KMS-11 (cell line): ENCODE data around the gene P2RY14.

ENCODE experiments used
- H2AFZ ChIP-seq: fragments of 200-600 bp; sonication (generic); 2 replicates; pipeline ENCODE4 v1.6.1; 2016; ENCODE audit warnings: antibody characterized with exemption, mixed run types, low read depth
- H3K27ac ChIP-seq: fragments of 200-600 bp; sonication (generic); 2 replicates; pipeline ENCODE4 v1.6.1; 2016; ENCODE audit warnings: mild to moderate bottlenecking, mixed run types
- H3K27me3 ChIP-seq: fragments of 200-600 bp; sonication (generic); 2 replicates; pipeline ENCODE4 v1.6.1; 2017; ENCODE audit warnings: mild to moderate bottlenecking, low read depth, mixed run types, moderate library complexity; ENCODE audit not compliant: insufficient read depth
- H3K36me3 ChIP-seq: fragments of 200-600 bp; sonication (generic); 2 replicates; pipeline ENCODE4 v1.6.1; 2017; ENCODE audit warnings: mild to moderate bottlenecking, mixed run types; ENCODE audit not compliant: insufficient read depth
- H3K4me1 ChIP-seq: fragments of 200-600 bp; sonication (generic); 2 replicates; pipeline ENCODE4 v1.6.1; 2016; ENCODE audit warnings: mild to moderate bottlenecking, low read depth, mixed run types; ENCODE audit not compliant: poor library complexity, severe bottlenecking
- H3K4me2 ChIP-seq: fragments of 200-600 bp; sonication (generic); 2 replicates; pipeline ENCODE4 v1.7.0; 2016; ENCODE audit warnings: mild to moderate bottlenecking, mixed run types
- H3K4me3 ChIP-seq: fragments of 200-600 bp; sonication (generic); IDR thresholded peaks from 2 replicates; pipeline ENCODE4 v1.6.1; 2017; ENCODE audit warnings: low read depth, low read length, mixed read lengths; ENCODE audit not compliant: insufficient read depth
- H3K79me2 ChIP-seq: fragments of 200-600 bp; sonication (generic); 2 replicates; pipeline ENCODE4 v1.6.1; 2016; ENCODE audit warnings: low read depth, mixed run types; ENCODE audit not compliant: insufficient read depth
- H3K9ac ChIP-seq: fragments of 200-600 bp; sonication (generic); 2 replicates; pipeline ENCODE4 v1.6.1; 2016; ENCODE audit warnings: mild to moderate bottlenecking, mixed run types
- H4K20me1 ChIP-seq: fragments of 200-600 bp; sonication (generic); 2 replicates; pipeline ENCODE4 v1.6.1; 2016; ENCODE audit warnings: mild to moderate bottlenecking, mixed run types; ENCODE audit not compliant: insufficient read depth
- CTCF ChIP-seq: fragments of 200-600 bp; sonication (generic); conservative IDR thresholded peaks from 2 replicates; pipeline ENCODE4 v1.6.1; 2017; ENCODE audit warnings: low read depth, mild to moderate bottlenecking, antibody characterized with exemption, low read length, moderate library complexity, mixed read lengths

Gene P2RY14

GRCh38 chr3:151200586-151200985 lies 77.8 kb downstream of the P2RY14 start:
- H3K4me3 ChIP-seq: no peak overlapping the region
- H3K4me1 ChIP-seq: peaks cover 53% of the 10 kb centered on the region

GRCh38 chr3:151199554-151200438 lies 78.5 kb downstream of the P2RY14 start:
- H3K9ac ChIP-seq: no peak overlapping the region
- no peak overlapping the region; the same call in 1 of the 2 replicates for H3K4me2 ChIP-seq
- H3K79me2 ChIP-seq: no peaks in the 10 kb centered on the region
- peaks cover 45% of the 10 kb centered on the region for H3K4me1 ChIP-seq
- no peak overlapping the region for H2AFZ ChIP-seq
- no peak overlapping the region for H3K27ac ChIP-seq
- H3K36me3 ChIP-seq: no peaks in the 10 kb centered on the region
- H3K4me3 ChIP-seq: no peak overlapping the region
- H4K20me1 ChIP-seq: no peaks in the 10 kb centered on the region
- H3K27me3 ChIP-seq: no peaks in the 10 kb centered on the region
- TF ChIP-seq CTCF: no peak

More at GRCh38 chr3:151200586-151200985, 77.8 kb downstream of the P2RY14 start:
- H3K27ac ChIP-seq: no peak overlapping the region
- no peaks in the 10 kb centered on the region for H4K20me1 ChIP-seq
- H3K27me3 ChIP-seq: no peaks in the 10 kb centered on the region
- H3K9ac ChIP-seq: no peak overlapping the region
- H3K36me3 ChIP-seq: no peaks in the 10 kb centered on the region
- no peaks in the 10 kb centered on the region for H3K79me2 ChIP-seq
- no peak overlapping the region for H3K4me2 ChIP-seq
- no peak overlapping the region for H2AFZ ChIP-seq
- TF ChIP-seq CTCF: no peak

DNA sequence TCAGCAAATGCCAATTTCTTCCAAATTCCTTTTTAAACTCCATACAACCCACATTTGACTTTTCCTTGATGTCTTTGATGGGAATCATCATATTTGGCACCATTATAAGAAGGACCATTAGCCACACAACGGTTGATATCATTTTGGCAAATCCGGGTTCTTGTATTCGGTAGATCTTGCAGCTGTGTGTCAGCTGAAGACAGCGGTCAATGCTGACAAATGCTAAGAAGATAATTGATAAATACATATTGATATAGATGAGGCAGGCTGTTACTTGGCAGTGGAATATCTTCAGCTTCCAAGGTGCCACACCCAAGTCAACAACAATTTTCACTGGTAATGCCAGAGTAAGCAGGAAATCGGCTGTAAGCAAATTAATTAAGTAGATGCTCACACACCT lies 79.5 kb downstream of the P2RY14 start:
- Histone ChIP-seq H3K4me3 (no peak overlapping the region), H3K27ac (no peak overlapping the region), H2AFZ (no peak overlapping the region), H3K9ac (no peak overlapping the region), H3K36me3 (no peaks in the 10 kb centered on the region), H3K79me2 (no peaks in the 10 kb centered on the region), H3K4me2 (no peak overlapping the region), H3K27me3 (no peaks in the 10 kb centered on the region), H4K20me1 (no peaks in the 10 kb centered on the region), H3K4me1 (peaks cover 36% of the 10 kb centered on the region)
- TF ChIP-seq CTCF: no peak

DNA sequence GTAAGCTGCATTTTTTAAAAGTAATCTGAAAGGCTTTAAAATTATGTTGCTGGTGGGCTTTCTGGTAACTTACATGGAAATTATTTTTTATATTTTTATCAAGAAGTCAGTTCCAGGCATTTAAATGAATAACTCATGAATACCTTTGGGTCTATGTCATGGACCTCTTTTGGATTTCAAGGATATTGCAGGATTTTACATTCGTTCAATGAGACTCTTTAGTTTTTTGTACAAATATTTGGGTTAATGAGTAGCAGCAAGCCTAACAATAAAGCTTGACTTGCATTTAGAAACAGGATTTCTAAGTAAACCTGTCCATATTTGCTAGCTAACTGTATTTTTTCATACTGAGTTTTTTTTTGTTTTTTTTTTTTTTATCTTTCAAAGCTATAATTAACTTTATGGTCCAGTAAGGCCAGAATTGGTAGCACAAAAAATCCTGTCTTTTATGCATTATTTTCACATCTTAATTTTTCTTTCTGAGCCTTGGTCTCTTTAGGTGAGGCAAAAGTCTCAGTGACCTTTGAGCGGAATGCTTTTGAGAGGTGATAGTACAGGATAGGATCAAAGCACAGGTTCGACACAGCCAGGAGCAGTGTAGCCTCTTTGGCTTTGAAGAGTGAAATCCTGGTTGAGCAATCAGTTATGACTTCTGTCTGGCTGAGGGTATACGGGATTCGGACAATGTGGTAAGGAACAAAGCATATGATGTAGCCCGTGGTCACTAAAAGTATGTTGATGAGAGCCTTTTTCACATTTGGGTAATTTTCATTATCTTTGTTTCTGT lies 80.2 kb downstream of the P2RY14 start:
- Histone ChIP-seq H2AFZ (no peak overlapping the region), H3K27ac (no peak overlapping the region), H3K4me2 (no peak overlapping the region), H3K4me3 (no peak overlapping the region), H3K36me3 (no peaks in the 10 kb centered on the region), H4K20me1 (no peaks in the 10 kb centered on the region), H3K9ac (no peak overlapping the region), H3K27me3 (no peaks in the 10 kb centered on the region), H3K4me1 (peaks cover 29% of the 10 kb centered on the region), H3K79me2 (no peaks in the 10 kb centered on the region)
- TF ChIP-seq CTCF: no peak
